ENCODE results near the gene BCL2. TPM values are rescaled to one million over a fixed set of nuclear protein-coding genes. Genes with fewer than 3 reads are reported as not detected.
"Not testable (repeated sequence)": the region's sequence is repeated elsewhere in the genome, so short reads cannot be mapped to it uniquely, and the experiment has no call there.

Gene BCL2
- polyA plus RNA-seq, 1 of the 3 experiments (the other 2 are of a cell fraction), result 1.5 TPM

- Histone ChIP-seq H3K9me3 (no peaks in the 10 kb centered on the region), H3K4me3 (ENCODE audit: low read depth in 2 of 2, low read length in 1 of 2) (no peak overlapping the region), H3K36me3 (replicated peaks in 1 of 2; ENCODE audit: control insufficient read depth in 1 of 2, insufficient read depth in 2 of 2, low read length in 1 of 2) (peaks cover 24 to 33% of the 10 kb centered on the region in 2 experiments), H3K27ac (ENCODE audit: low read depth in 2 of 2, low read length in 1 of 2) (no peak overlapping the region), H2AFZ (ENCODE audit: low read depth) (no peak overlapping the region), H3K4me1 (ENCODE audit: control insufficient read depth in 1 of 2, insufficient read depth in 2 of 2, low read depth in 1 of 2, low read length in 1 of 2) (peaks cover 3 to 7% of the 10 kb centered on the region in 2 experiments; a peak in 3 of 4 replicates), H3K27me3 (ENCODE audit: insufficient read depth) (no peaks in the 10 kb centered on the region), H3K9ac (no peak overlapping the region), H3K9me2 (no peaks in the 10 kb centered on the region), H3K4me2 (no peak overlapping the region), H4K20me1 (ENCODE audit: insufficient read depth) (peaks cover 26% of the 10 kb centered on the region), H3F3A (replicated peaks; ENCODE audit: insufficient read depth) (peaks cover 17% of the 10 kb centered on the region), H3K79me2 (ENCODE audit: insufficient read depth) (peaks cover 52% of the 10 kb centered on the region)
- no peak for DNase-seq
- WGBS (ENCODE audit: low lambda C conversion rate), result 84% methylated on average over 2 of the region's 2 CpGs
- POLR2A ChIA-PET, result no interaction called here
- no peak for TF ChIP-seq CHD2 (IDR thresholded peaks at IDR 0.05; ENCODE audit: low read length, partially characterized antibody)
- no peak for TF ChIP-seq RCOR1 (IDR thresholded peaks at IDR 0.05; ENCODE audit: low read length)
- no peak for TF ChIP-seq MXI1 (IDR thresholded peaks at IDR 0.05; ENCODE audit: low read depth, low read length)
- no peak for TF ChIP-seq PBX3 (IDR thresholded peaks at IDR 0.05)
- no peak for TF ChIP-seq USF2 (IDR thresholded peaks at IDR 0.05; ENCODE audit: borderline replicate concordance, low read depth, low read length)
- TF ChIP-seq CTCF (IDR thresholded peaks at IDR 0.05), result no peak
- no peak for TF ChIP-seq ELF1 (IDR thresholded peaks at IDR 0.05)
- no peak for TF ChIP-seq POLR2AphosphoS5 (IDR thresholded peaks at IDR 0.05; ENCODE audit: low read depth, low read length)
- no peak for TF ChIP-seq FOSL2 (IDR thresholded peaks at IDR 0.05; ENCODE audit: borderline replicate concordance, low read depth)
- TF ChIP-seq NRF1 (IDR thresholded peaks at IDR 0.05; ENCODE audit: low read depth, low read length), result no peak
- TF ChIP-seq NFIC (IDR thresholded peaks at IDR 0.05; ENCODE audit: borderline replicate concordance), result no peak
- no peak for TF ChIP-seq SMC3 (IDR thresholded peaks at IDR 0.05; ENCODE audit: low read depth, low read length)
- TF ChIP-seq MAX (IDR thresholded peaks at IDR 0.05; ENCODE audit: low read depth), result no peak
- TF ChIP-seq MEF2A (IDR thresholded peaks at IDR 0.05; ENCODE audit: borderline replicate concordance, low read depth), result no peak
- TF ChIP-seq TAF1 (IDR thresholded peaks at IDR 0.05; ENCODE audit: borderline replicate concordance, low read depth, low read length), result no peak
- TF ChIP-seq USF1 (IDR thresholded peaks at IDR 0.05; ENCODE audit: borderline replicate concordance, low read depth), result no peak
- TF ChIP-seq REST (IDR thresholded peaks at IDR 0.05; ENCODE audit: low read depth, low read length), result no peak
- TF ChIP-seq TCF12 (IDR thresholded peaks at IDR 0.05), result no peak
- TF ChIP-seq SIN3A (IDR thresholded peaks at IDR 0.05; ENCODE audit: borderline replicate concordance, low read depth, low read length), result no peak
- no peak for TF ChIP-seq TEAD4 (IDR thresholded peaks at IDR 0.05; ENCODE audit: borderline replicate concordance, insufficient read depth)
- CTCF ChIA-PET, result interaction anchor here (1.4 to 1.8 kb wide), 2 partner anchors 14 to 25 kb away, joined by 5 read pairs; no protein-coding TSS in a partner anchor
Measured at GRCh38 chr18:63363951-63364350, 44.4 kb upstream of the BCL2 start.

- H2AFZ ChIP-seq (ENCODE audit: low read depth); H3K9ac ChIP-seq; H3K4me2 ChIP-seq; H3K4me1 ChIP-seq (ENCODE audit: control insufficient read depth in 1 of 2, insufficient read depth in 2 of 2, low read depth in 1 of 2, low read length in 1 of 2); DNase-seq; H3K27me3 ChIP-seq (ENCODE audit: insufficient read depth); H3K27ac ChIP-seq (ENCODE audit: low read depth in 2 of 2, low read length in 1 of 2); H3K9me2 ChIP-seq; H3K4me3 ChIP-seq (ENCODE audit: low read depth in 2 of 2, low read length in 1 of 2); H3K9me3 ChIP-seq: not testable (repeated sequence)
- peaks cover 24 to 37% of the 10 kb centered on the region in 2 experiments for H3K36me3 ChIP-seq (replicated peaks in 1 of 2; ENCODE audit: control insufficient read depth in 1 of 2, insufficient read depth in 2 of 2, low read length in 1 of 2)
- ChIA-PET CTCF (interaction anchor here (1.4 to 1.8 kb wide), 2 partner anchors 13 to 24 kb away, joined by 5 read pairs; no protein-coding TSS in a partner anchor), POLR2A (interaction anchor here (0.6 kb wide), 1 partner anchor 14 kb away, joined by 3 read pairs; no protein-coding TSS in a partner anchor)
- peaks cover 17% of the 10 kb centered on the region for H3F3A ChIP-seq (replicated peaks; ENCODE audit: insufficient read depth)
- WGBS (ENCODE audit: low lambda C conversion rate), result no CpG with 5 or more reads among the region's 2 CpGs
- peaks cover 52% of the 10 kb centered on the region for H3K79me2 ChIP-seq (ENCODE audit: insufficient read depth)
- H4K20me1 ChIP-seq (ENCODE audit: insufficient read depth), result peaks cover 26% of the 10 kb centered on the region
Measured at GRCh38 chr18:63363420-63363819, 43.9 kb upstream of the BCL2 start.

All from SK-N-SH (cell line).